SU-DHL-6 (cell line): ENCODE measurements around the gene CCNY.

Experiments used
- H2AFZ ChIP-seq: fragments of 200-600 bp; sonication (generic); 2 replicates; pipeline ENCODE4 v1.6.1; 2014; ENCODE audit warnings: low read depth, mild to moderate bottlenecking, moderate library complexity, mixed read lengths, antibody characterized with exemption, low read length; ENCODE audit not compliant: severe bottlenecking
- H3F3A ChIP-seq: fragments of 200-600 bp; shearing (Covaris generic); 2 replicates; pipeline ENCODE4 v1.6.0; 2016; ENCODE audit warnings: antibody characterized with exemption, mild to moderate bottlenecking; ENCODE audit not compliant: insufficient read depth
- H3K27ac ChIP-seq: fragments of 200-600 bp; sonication (generic); 2 replicates; pipeline ENCODE4 v1.5.1; 2016; ENCODE audit warnings: low read depth, mild to moderate bottlenecking, low read length, moderate library complexity, mixed read lengths
- H3K27me3 ChIP-seq: fragments of 200-600 bp; sonication (generic), shearing (Covaris generic); 2 replicates; pipeline ENCODE4 v1.6.0; 2014; ENCODE audit warnings: mild to moderate bottlenecking, low read length
- H3K36me3 ChIP-seq: fragments of 200-600 bp; sonication (generic); 2 replicates; pipeline ENCODE4 v1.6.1; 2014; ENCODE audit warnings: mild to moderate bottlenecking, low read length, mixed read lengths
- H3K4me2 ChIP-seq: fragments of 300-600, 200-600 bp; shearing (Covaris generic), sonication (generic); 2 replicates; pipeline ENCODE4 v1.6.0; 2014; ENCODE audit warnings: low read length, low read depth, mild to moderate bottlenecking; ENCODE audit not compliant: poor library complexity, severe bottlenecking
- H3K4me3 ChIP-seq: fragments of 200-600 bp; sonication (generic); 2 replicates; pipeline ENCODE4 v1.5.1; 2014; ENCODE audit warnings: antibody characterized with exemption, low read length, mild to moderate bottlenecking, mixed read lengths; ENCODE audit not compliant: insufficient read depth, poor library complexity, severe bottlenecking
- H3K79me2 ChIP-seq: fragments of 200-600 bp; sonication (generic); 2 replicates; pipeline ENCODE4 v1.6.1; 2014; ENCODE audit warnings: mild to moderate bottlenecking, low read length, moderate library complexity; ENCODE audit not compliant: insufficient read depth
- H3K9ac ChIP-seq: fragments of 200-600 bp; sonication (generic); 2 replicates; pipeline ENCODE4 v1.7.0; 2014; ENCODE audit warnings: mild to moderate bottlenecking, low read length
- H3K9me2 ChIP-seq: fragments of 200-600 bp; sonication (generic); replicated peaks from 2 replicates; pipeline ENCODE4 v1.6.1; 2014; ENCODE audit warnings: low read length; ENCODE audit not compliant: insufficient read depth
- H3K9me3 ChIP-seq: fragments of 200-600 bp; sonication (generic); 2 replicates; pipeline ENCODE4 v1.6.1; 2014; ENCODE audit warnings: low read length, mixed read lengths; ENCODE audit not compliant: insufficient read depth
- H4K20me1 ChIP-seq: fragments of 200-600 bp; sonication (generic); 2 replicates; pipeline ENCODE4 v1.6.1; 2014; ENCODE audit warnings: low read depth, mild to moderate bottlenecking, antibody characterized with exemption, low read length, moderate library complexity, mixed read lengths
- CTCF ChIP-seq: fragments of 200-600 bp; sonication (generic); IDR thresholded peaks from one replicate; pipeline ENCODE4 v1.5.1; 2017; ENCODE audit warnings: antibody characterized with exemption, mild to moderate bottlenecking, low read length, moderate library complexity; ENCODE audit not compliant: insufficient read depth, poor library complexity, severe bottlenecking
- EZH2phosphoT487 ChIP-seq: fragments of 200-600 bp; sonication (generic), shearing (Covaris generic); conservative IDR thresholded peaks from 2 replicates; pipeline ENCODE4 v1.6.1; 2018; ENCODE audit warnings: mild to moderate bottlenecking, antibody characterized with exemption, low read length, moderate library complexity, mixed read lengths

The CCNY gene

GRCh38 chr10:35412900-35413491 is 76.7 kb downstream of the CCNY start:
- Histone ChIP-seq H3K27me3 (no peaks in the 10 kb centered on the region), H3K4me3 (no peak overlapping the region), H3K27ac (no peak overlapping the region), H3K4me2 (no peak overlapping the region), H2AFZ (no peak overlapping the region), H4K20me1 (no peaks in the 10 kb centered on the region; the same call in 1 of the 2 replicates), H3K9ac (no peak overlapping the region), H3F3A (no peaks in the 10 kb centered on the region), H3K9me3 (no peaks in the 10 kb centered on the region), H3K9me2 (no peaks in the 10 kb centered on the region), H3K79me2 (no peaks in the 10 kb centered on the region), H3K36me3 (no peaks in the 10 kb centered on the region)
- TF ChIP-seq CTCF, result no peak
- no peak for TF ChIP-seq EZH2phosphoT487

GRCh38 chr10:35413985-35414861 is 77.9 kb downstream of the CCNY start:
- Histone ChIP-seq H3K79me2 (no peaks in the 10 kb centered on the region), H3K27me3 (no peaks in the 10 kb centered on the region), H3K4me2 (no peak overlapping the region), H3K9me2 (no peaks in the 10 kb centered on the region), H3K4me3 (no peak overlapping the region), H3F3A (no peaks in the 10 kb centered on the region), H3K9me3 (no peaks in the 10 kb centered on the region), H3K36me3 (no peaks in the 10 kb centered on the region), H4K20me1 (no peaks in the 10 kb centered on the region; the same call in 1 of the 2 replicates), H3K9ac (no peak overlapping the region), H2AFZ (no peak overlapping the region), H3K27ac (no peak overlapping the region)
- TF ChIP-seq EZH2phosphoT487, result no peak
- TF ChIP-seq CTCF, result no peak

GRCh38 chr10:35415505-35415904 is 79.2 kb downstream of the CCNY start:
- H3K36me3 ChIP-seq, result no peaks in the 10 kb centered on the region
- no peak overlapping the region for H3K9ac ChIP-seq
- H3K4me3 ChIP-seq, result no peak overlapping the region
- H3K27me3 ChIP-seq, result no peaks in the 10 kb centered on the region
- no peak overlapping the region for H3K27ac ChIP-seq
- TF ChIP-seq CTCF (no peak), EZH2phosphoT487 (no peak)
- H4K20me1 ChIP-seq, result peaks cover 3% of the 10 kb centered on the region; the same call in 1 of the 2 replicates
- H3K9me2 ChIP-seq, result no peaks in the 10 kb centered on the region
- no peak overlapping the region for H2AFZ ChIP-seq
- no peaks in the 10 kb centered on the region for H3K9me3 ChIP-seq
- no peaks in the 10 kb centered on the region for H3K79me2 ChIP-seq
- no peaks in the 10 kb centered on the region for H3F3A ChIP-seq
- H3K4me2 ChIP-seq, result no peak overlapping the region
